ENCODE data around the gene STK17B.

The STK17B gene

DNA sequence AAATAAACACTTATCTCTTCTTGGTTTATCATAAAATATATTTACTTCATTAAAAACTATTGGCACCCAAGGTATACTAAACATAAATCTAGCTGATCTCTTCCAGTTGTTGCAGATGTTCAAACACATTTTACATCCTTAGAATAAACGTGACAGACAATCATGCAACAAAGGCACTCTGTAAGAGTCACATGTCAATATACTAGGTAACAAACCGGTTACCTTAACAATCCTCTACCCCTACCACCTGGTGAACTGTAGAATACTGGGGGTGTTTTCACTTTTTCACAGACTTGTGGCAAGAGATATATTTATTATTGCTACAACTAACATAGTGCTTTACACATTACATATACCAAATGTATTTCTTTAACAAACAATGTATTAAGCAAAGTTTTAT, 15.8 kb downstream of the STK17B start:
- DNase-seq (ENCODE audit: low read depth in 2 of 2), result no peak

- DNase-seq (ENCODE audit: low read depth in 2 of 2), result no peak
These were observed 17.9 kb downstream of the STK17B start for GRCh38 chr2:196153480-196153879.

DNA sequence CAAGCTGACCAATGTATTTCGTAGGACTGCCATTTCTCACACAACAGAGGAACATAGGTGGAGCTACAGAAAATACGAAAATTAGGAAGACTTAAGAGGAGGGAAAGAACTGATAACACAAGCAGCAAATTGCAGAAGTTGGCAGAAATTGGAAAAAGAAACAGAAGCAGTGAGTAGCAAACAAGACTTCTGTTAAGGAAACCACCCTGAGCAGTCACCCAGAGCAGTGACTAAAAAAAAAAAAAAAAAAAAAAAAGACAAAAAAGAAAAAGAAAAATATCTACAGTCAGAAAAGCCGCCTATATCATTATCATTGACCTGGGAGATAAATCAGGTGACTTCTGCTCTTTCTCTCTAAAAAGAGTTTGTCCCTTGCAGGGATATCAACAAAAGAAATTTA, 21.4 kb downstream of the STK17B start:
- no peak for DNase-seq (ENCODE audit: low read depth in 2 of 2)

DNA sequence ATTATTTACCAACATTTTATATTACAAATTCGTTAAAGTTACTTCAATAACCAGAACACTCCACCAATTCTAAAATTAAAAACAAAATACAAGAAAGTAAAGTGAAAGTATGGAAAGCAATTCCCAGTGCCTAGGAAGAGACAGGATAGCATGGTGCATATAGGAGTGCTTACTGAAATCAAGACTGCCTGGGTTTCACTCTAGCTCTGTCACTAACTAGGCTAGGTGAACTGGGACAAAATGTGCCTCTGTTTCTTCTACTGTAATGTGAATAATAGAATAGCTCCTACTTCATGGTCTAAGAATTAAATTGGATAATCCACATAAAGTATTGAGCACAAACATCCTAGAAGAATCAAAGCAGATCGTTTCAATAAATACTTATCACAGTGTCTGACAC, 22.6 kb downstream of the STK17B start:
- DNase-seq (ENCODE audit: low read depth in 2 of 2), result no peak

DNA sequence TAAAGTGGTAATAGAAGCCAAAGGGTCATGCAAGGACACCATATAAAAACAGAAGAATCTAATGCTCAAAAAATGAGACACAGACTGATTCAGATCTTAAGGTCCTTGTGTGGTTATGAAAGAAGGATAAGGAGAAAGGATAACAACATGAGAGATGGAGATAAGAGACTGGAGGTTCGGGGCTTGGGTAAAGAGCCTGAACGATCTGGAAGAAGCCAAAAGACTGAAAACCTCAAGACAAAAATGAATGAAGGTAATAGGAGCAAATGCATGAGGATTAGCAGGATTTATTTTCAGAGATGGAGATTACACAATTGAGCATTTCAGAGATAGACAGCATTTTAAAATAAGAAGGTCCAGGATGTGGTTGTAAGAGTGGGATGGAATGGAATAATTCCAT, 26.1 kb downstream of the STK17B start:
- no peak for DNase-seq (ENCODE audit: low read depth in 2 of 2)

DNA sequence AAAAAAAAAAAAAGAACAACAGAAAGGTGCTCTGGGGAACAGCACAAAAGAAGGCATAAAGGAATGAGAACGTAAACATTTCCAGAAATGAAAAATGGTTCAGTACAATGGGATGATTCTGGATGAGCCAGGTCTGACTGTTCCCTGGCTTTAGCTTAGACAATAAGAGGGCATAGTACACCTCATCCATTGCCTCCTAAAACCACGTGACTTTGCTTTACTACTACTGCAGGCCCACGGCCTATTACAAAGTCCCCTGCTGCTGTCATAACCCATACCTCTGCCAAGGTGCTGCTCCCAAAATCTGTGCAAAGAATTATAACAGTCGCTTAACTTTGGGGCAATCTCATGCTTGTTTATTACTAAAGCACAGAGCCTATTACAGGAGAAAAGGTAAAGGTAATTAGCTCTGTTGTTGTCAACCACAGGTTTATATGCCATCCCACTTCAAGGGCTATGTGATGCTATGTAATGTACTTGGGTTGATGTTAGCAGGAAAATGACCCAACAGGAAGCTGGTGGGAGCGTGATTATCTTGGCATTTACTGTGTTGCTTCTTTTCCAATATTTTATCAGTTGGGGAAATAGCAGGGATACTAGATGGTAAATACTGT, 26.8 kb downstream of the STK17B start:
- no peak for DNase-seq (ENCODE audit: low read depth in 2 of 2)

- no peak for DNase-seq (ENCODE audit: low read depth in 2 of 2)
These were observed 27.6 kb downstream of the STK17B start for GRCh38 chr2:196143730-196144131.

GRCh38 chr2:196142825-196143224, 28.6 kb downstream of the STK17B start:
- DNase-seq (ENCODE audit: low read depth in 2 of 2), result no peak

DNA sequence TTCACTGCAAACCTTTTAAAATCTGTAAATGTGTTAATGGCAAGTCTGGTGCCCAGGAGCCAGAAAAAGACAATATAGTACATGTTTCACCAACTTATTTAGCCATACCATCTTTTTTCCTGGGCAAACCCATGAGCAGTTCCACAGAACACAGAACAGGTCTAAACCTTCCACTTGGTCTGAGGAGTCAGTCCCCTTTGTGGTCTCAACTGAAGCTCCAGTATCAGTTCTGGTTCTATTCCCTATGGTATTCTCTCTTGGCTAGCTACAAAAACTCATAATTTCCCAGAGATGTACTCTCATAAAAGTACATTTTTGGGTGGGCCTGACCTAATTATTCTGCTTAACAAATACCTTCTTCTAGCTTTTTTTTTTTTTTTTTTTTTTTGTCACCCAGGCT, 31.2 kb downstream of the STK17B start:
- DNase-seq (ENCODE audit: low read depth in 2 of 2), result no peak

- no peak for DNase-seq (ENCODE audit: low read depth in 2 of 2)
These were observed 34.1 kb downstream of the STK17B start for GRCh38 chr2:196137271-196137670.

DNA sequence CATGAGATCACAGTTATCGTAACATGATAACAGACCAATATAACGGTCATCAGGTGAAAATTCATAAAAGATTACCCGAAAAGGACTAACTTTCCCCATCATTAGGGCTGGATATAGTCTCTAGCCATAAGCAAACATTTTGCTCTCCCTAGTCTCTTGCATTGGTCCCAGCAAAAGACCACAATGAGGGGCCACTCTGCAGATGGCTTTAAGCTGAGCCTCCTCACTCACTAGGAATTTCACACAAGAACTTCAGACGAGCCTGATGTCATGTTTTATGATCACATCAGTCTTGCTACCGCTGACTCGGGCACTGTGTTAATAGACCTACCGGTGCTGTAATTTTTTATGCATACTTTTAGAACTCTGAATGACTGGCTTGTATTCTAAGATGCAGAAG, 35.2 kb downstream of the STK17B start:
- no peak for DNase-seq (ENCODE audit: low read depth in 2 of 2)

- peak in 1 of 2 donors; percentile 21 for DNase-seq (ENCODE audit: low read depth in 2 of 2)
These were observed 39.1 kb downstream of the STK17B start for GRCh38 chr2:196131949-196132925.

- peak in 1 of 2 donors; percentile 51 for DNase-seq (ENCODE audit: low read depth in 2 of 2)
These were observed 39.9 kb downstream of the STK17B start for GRCh38 chr2:196131384-196131937.

- no peak for DNase-seq (ENCODE audit: low read depth in 2 of 2)
These were observed 41.1 kb downstream of the STK17B start for GRCh38 chr2:196130039-196130825.

DNA sequence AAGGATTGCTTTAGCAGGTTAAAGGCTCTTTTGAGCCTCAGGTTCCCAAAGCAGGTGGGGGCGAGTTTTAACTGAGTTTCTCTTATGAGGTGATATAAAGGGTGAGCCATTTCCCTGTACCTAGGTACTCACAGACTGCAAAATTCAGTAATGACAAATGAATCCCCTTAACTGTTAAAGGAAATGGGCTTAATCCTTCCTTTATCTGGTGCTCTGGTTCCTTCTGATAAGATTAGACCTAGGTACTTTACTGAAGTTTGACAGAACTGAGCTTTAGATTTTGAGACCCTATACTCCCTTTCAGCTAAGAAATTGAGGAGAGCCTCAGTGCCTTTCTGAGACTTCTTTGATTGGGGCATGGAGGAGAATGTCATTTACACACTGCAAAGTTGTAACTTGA, 42.6 kb downstream of the STK17B start:
- no peak for DNase-seq (ENCODE audit: low read depth in 2 of 2)

- DNase-seq (ENCODE audit: low read depth in 2 of 2), result no peak
These were observed 45.8 kb downstream of the STK17B start for GRCh38 chr2:196125596-196125995.

DNA sequence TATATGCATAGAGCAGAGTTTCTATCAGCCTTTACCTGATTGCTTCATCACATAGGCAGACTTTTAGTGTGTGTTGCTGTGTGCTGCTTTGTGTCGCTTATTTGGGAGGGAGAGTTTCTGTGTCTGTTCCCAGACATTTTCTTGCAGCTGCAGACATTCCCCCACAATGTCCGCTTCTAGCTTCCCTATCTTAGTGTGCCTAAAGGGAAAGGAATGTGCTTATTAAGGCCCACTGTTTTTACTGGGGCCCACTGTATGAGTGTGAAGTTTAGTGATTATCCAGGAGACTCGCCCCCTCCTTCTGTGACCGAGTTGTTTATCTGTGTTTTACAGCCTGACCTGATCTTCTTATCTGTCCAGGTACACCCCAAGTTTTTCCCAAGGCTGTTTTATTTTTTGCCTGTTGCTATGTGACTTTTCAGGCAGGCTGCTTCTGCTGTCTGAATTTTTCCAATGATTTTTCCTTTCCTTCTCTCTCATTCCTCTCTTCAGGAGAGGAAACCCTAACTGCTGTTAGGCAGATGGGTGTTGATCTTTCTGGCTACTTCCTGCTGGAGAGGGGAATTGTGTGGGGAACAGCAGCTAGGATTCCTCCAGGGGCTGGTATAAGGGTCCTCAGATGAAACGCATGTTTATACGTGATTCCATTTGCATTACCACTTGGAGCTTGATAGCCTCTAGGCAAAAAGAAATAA, 47.6 kb downstream of the STK17B start:
- no peak for DNase-seq (ENCODE audit: low read depth in 2 of 2)

DNA sequence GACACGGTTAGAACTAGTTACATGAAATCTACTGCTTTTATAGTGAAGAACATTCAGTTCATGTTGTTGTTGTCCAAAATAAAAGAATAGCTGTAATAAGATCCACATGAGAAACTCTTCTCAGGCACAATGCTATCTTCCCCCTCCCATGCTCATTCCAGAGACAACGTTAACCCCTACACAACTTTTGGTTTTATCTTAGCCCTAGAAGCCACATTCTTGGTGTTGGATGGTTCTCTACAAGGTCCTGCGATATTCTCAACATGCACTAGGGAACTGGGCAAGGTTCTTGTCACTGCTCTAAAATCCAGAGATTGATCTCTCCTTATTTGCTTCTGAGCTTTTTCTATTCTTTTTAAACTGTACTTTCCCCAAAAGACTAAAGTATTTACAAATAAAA, 51.5 kb downstream of the STK17B start:
- DNase-seq (ENCODE audit: low read depth in 2 of 2), result no peak

DNA sequence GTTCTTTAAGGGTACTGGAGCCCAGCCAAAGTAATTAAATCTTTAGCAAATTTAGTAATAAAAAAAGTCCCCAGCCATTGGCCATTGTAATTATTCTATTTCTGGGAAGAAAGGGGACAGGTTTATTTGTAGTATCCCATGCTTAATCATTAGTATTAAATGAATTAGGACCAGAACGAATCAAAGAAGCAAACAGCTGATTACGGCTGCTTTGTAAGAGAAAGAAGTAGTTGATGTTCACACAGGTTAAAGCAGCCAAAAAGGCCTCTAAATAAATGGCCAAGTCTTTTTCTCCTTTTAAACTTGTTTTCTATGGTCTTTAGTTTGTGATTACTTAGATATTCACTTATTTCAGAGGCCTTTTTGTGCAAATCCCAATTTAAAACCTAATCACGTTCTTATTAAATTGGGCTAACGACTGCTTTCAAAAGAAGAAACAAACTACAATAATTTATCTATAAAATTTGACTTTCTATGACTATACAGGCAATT, 54.1 kb downstream of the STK17B start:
- DNase-seq (ENCODE audit: low read depth in 2 of 2), result no peak

DNA sequence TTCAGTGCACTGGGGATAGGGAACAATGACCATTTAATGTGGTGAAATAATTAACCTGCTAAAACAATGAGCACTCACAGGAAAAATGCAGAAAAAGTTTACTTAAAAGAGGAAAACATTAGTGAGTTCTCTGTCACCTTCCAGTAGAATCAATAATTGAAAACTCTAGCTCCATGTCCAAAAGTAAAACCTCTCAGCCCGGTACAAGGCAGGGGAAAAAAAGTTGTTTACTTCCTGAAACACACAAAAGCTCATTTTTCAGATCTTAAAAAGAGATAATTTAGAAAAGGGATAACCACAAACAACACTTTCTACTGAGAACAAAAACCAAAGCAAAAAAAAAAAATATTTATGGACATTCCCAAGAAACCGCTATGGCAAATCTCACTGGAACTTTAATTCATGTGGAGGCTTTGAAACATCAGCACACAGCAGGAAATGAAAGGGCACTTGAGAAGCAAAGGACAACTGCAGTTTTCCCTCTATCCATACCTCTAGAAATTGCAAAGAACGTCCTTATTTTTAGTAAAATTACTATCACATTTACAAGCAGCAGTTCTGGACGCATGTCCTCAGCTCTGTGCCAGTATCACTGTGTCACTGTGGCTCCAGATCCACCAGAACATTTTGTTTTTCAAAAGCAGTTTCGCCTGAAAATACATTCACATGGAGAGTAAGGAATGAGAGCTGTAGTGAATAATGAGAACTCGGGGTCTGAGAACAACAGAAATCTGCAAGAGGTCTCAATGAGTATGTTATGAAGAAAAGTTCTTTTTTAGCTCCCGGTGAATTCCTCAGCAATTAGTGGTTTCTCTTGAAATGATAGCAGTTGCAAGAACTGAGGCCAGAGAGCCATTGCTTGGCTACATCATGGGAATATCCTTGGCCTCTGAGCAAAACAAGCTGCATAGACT, 58.1 kb downstream of the STK17B start:
- no peak for DNase-seq (ENCODE audit: low read depth in 2 of 2)

Data from stimulated activated CD8-positive, alpha-beta memory T cell treated with anti-CD3 and anti-CD28 coated beads, Interleukin-15, amount 100 ng/mL, for 48 hours (primary cell).